ACC112 (cell line): ENCODE results near the gene ATR.
"Not testable (repeated sequence)": the region's sequence is repeated elsewhere in the genome, so short reads cannot be mapped to it uniquely, and the experiment has no call there.

Experiments
- H2AFZ ChIP-seq: fragments of 200-600 bp; sonication (generic); one replicate; pipeline ENCODE4 v1.6.0; 2017; ENCODE audit warnings: antibody characterized with exemption, low read length; ENCODE audit not compliant: unreplicated experiment
- H3K27ac ChIP-seq: fragments of 200-600 bp; sonication (generic); 2 replicates; pipeline ENCODE4 v1.5.1; 2014; ENCODE audit warnings: low read depth, mild to moderate bottlenecking, antibody characterized with exemption, low read length, moderate library complexity
- H3K27me3 ChIP-seq: fragments of 200-600 bp; sonication (generic); 2 replicates; pipeline ENCODE4 v1.6.1; 2014; ENCODE audit warnings: mild to moderate bottlenecking, antibody characterized with exemption, low read length, moderate library complexity, mixed read lengths; ENCODE audit not compliant: insufficient read depth
- H3K36me3 ChIP-seq: fragments of 200-600 bp; sonication (generic); 2 replicates; pipeline ENCODE4 v1.6.1; 2016; ENCODE audit warnings: mild to moderate bottlenecking, antibody characterized with exemption, low read length, moderate library complexity, mixed read lengths; ENCODE audit not compliant: insufficient read depth
- H3K4me1 ChIP-seq: fragments of 200-600 bp; sonication (generic); one replicate; pipeline ENCODE4 v1.6.1; 2016; ENCODE audit warnings: low read length, mixed read lengths; ENCODE audit not compliant: insufficient read depth, unreplicated experiment, control insufficient read depth
- H3K4me3 ChIP-seq: fragments of 200-600 bp; sonication (generic); 2 replicates; pipeline ENCODE4 v1.5.1; 2014; ENCODE audit warnings: mild to moderate bottlenecking, low read depth, low read length
- H3K79me2 ChIP-seq: fragments of 200-600 bp; sonication (generic); one replicate; pipeline ENCODE4 v1.6.0; 2016; ENCODE audit warnings: low read length; ENCODE audit not compliant: control insufficient read depth, unreplicated experiment, insufficient read depth

The ATR gene

GRCh38 chr3:142595141-142595540 lies 16.6 kb upstream of the ATR start:
- H3K4me1 ChIP-seq: peaks cover 12% of the 10 kb centered on the region
- no peak overlapping the region for H3K27ac ChIP-seq
- no peaks in the 10 kb centered on the region for H3K36me3 ChIP-seq
- peak overlapping the region; percentile 89 for H3K4me3 ChIP-seq
- no peaks in the 10 kb centered on the region for H3K27me3 ChIP-seq
- no peaks in the 10 kb centered on the region for H3K79me2 ChIP-seq
- peak overlapping the region; percentile 98 for H2AFZ ChIP-seq

- peaks cover 12% of the 10 kb centered on the region for H3K4me1 ChIP-seq
- not testable (repeated sequence) for H2AFZ ChIP-seq, H3K27ac ChIP-seq, H3K36me3 ChIP-seq, H3K79me2 ChIP-seq, H3K4me3 ChIP-seq, H3K27me3 ChIP-seq
Observed at GRCh38 chr3:142592268-142592667, 13.7 kb upstream of the ATR start.

GRCh38 chr3:142588703-142589102 lies 10.2 kb upstream of the ATR start:
- Histone ChIP-seq H3K79me2 (no peaks in the 10 kb centered on the region), H2AFZ (peak overlapping the region; percentile 10), H3K36me3 (no peaks in the 10 kb centered on the region), H3K4me3 (no peak overlapping the region), H3K27me3 (no peaks in the 10 kb centered on the region), H3K27ac (no peak overlapping the region), H3K4me1 (peaks cover 3% of the 10 kb centered on the region)

- Histone ChIP-seq H3K36me3 (no peaks in the 10 kb centered on the region), H3K79me2 (no peaks in the 10 kb centered on the region), H3K27me3 (no peaks in the 10 kb centered on the region), H3K4me1 (peaks cover 3% of the 10 kb centered on the region), H3K27ac (no peak overlapping the region), H2AFZ (no peak overlapping the region), H3K4me3 (no peak overlapping the region)
Observed at GRCh38 chr3:142586803-142587406, 8.4 kb upstream of the ATR start.

DNA sequence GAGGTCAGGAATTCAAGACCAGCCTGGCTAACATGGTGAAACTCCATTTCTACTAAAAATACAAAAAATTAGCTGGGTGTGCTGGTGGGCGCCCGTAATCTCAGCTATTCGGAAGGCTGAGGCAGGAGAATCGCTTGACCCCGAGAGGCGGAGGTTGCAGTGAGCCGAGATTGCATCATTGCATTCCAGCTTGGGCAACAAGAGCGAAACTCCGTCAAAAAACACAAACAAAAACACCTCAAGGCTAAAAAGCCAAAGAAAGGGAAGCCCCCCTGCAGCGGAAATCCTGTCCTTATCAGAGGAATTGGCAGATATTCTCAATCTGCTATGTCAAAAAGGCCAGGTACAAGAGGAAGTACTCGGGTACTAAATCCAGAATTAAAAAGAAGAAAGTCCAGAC lies 2.5 kb upstream of the ATR start:
- H3K4me1 ChIP-seq: peaks cover 22% of the 10 kb centered on the region
- not testable (repeated sequence) for H2AFZ ChIP-seq

DNA sequence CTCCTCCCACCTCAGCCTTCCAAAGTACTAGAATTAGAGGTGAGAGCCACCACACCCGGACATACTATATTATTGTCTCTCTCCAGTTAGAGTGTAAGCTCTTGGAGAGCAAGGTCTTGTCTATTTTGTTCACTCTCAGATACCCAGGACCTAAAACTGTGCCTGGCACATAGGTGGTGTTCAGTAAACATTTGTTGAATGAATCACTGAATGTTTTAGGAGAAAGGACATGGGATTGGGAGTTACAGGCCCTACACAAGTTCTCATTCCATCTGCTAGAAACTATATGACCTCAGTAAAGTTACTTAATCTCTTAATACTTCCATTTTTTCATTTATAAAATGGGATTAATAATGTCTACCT lies 1.5 kb upstream of the ATR start:
- no peaks in the 10 kb centered on the region for H3K27me3 ChIP-seq
- peaks cover 35% of the 10 kb centered on the region for H3K79me2 ChIP-seq
- H3K36me3 ChIP-seq: peaks cover 5% of the 10 kb centered on the region; the same call in 1 of the 2 replicates
- H3K4me3 ChIP-seq: no peak overlapping the region
- no peak overlapping the region for H2AFZ ChIP-seq
- no peak overlapping the region for H3K27ac ChIP-seq
- peaks cover 29% of the 10 kb centered on the region for H3K4me1 ChIP-seq

More for the DNA sequence above, 2.5 kb upstream of the ATR start:
- H3K4me3 ChIP-seq, H3K27me3 ChIP-seq, H3K27ac ChIP-seq, H3K36me3 ChIP-seq: not testable (repeated sequence)
- peaks cover 24% of the 10 kb centered on the region for H3K79me2 ChIP-seq

DNA sequence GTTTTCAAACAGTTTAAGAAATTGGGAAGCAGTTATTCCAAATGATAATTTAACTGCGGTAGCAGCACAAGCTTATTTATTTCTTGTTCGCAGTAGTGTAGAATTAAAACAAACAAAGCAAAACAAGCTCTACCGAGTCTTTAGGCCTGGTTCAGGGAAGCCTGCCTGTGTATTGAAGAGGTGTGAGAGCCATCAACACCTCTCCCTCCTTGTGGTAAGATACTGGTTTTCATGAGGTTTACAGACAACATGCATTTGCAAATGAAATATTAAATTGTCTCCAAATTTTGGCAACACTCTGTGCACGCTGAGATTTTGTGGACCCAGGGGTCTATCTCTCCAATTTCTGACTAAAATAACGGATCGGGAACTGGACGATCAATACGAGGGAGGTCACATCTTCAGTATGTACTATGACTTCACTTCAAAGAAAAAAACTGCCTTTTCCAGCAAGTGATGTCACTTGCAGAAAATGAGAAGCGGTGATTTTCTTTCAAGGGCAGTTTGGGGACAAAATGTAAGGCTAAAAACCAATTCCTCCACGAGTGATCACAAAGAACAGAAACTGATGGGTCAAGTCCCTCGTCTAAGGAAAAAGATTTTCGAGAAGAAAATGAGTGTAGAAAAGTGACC lies 721 bp downstream of the ATR start:
- Histone ChIP-seq H2AFZ (peak overlapping the region; percentile 91), H3K27ac (peak overlapping the region; percentile 61), H3K4me1 (peaks cover 29% of the 10 kb centered on the region), H3K79me2 (peaks cover 53% of the 10 kb centered on the region), H3K4me3 (peak overlapping the region; percentile 98), H3K36me3 (peaks cover 5% of the 10 kb centered on the region; the same call in 1 of the 2 replicates), H3K27me3 (no peaks in the 10 kb centered on the region)

DNA sequence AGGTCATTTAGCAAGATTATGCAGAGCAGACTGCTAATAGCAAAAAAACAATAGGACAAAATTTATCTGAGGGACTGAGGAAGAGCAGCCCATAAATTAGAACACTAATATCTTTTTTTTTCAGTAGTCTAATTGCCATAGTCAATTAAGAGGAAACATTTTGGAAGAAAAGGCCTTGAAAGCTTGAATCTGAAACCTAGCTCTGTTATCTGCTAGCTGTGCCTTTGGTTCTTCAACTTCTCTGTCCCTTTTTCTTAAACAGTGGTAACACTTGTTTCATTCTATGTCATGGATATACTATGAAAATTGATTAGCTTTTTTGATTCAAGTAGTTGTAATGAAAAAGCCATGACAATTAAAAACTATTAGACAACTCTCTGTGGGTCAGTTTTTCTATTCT lies 1.7 kb downstream of the ATR start:
- H2AFZ ChIP-seq: no peak overlapping the region
- H3K27me3 ChIP-seq: no peaks in the 10 kb centered on the region
- peaks cover 5% of the 10 kb centered on the region; the same call in 1 of the 2 replicates for H3K36me3 ChIP-seq
- H3K4me3 ChIP-seq: peak overlapping the region; percentile 98
- peaks cover 58% of the 10 kb centered on the region for H3K79me2 ChIP-seq
- H3K27ac ChIP-seq: no peak overlapping the region
- peaks cover 29% of the 10 kb centered on the region for H3K4me1 ChIP-seq

DNA sequence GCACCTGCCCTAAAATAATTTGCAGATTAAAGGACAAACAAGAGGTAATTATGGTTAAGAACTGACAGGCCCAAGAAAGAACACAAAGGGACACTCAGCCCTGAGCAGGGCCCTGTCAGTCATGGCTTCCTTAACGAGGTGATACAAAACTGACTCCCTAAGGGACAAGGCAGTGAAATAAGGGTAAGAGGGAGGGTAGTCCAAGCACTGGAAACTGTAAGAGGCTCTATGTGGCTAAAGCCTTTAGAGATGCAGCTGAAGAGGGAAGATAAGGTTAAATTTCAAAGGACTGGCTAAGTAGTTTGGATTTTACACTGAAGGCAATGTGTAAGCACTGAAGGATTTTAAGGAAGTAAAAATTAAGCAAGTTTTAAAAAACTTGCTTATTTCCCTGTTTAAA lies 3.9 kb downstream of the ATR start:
- Histone ChIP-seq H3K4me3 (no peak overlapping the region), H3K27me3 (no peaks in the 10 kb centered on the region), H3K36me3 (peaks cover 5% of the 10 kb centered on the region; the same call in 1 of the 2 replicates), H3K4me1 (peaks cover 25% of the 10 kb centered on the region), H2AFZ (no peak overlapping the region), H3K27ac (no peak overlapping the region), H3K79me2 (peaks cover 58% of the 10 kb centered on the region)

GRCh38 chr3:142574223-142574622 lies 4.3 kb downstream of the ATR start:
- H3K27ac ChIP-seq, H3K27me3 ChIP-seq, H2AFZ ChIP-seq, H3K36me3 ChIP-seq, H3K4me3 ChIP-seq: not testable (repeated sequence)
- Histone ChIP-seq H3K4me1 (peaks cover 23% of the 10 kb centered on the region), H3K79me2 (peaks cover 58% of the 10 kb centered on the region)

GRCh38 chr3:142569422-142569821 lies 9.1 kb downstream of the ATR start:
- not testable (repeated sequence) for H3K27me3 ChIP-seq, H3K4me1 ChIP-seq, H3K27ac ChIP-seq, H3K4me3 ChIP-seq, H3K36me3 ChIP-seq, H2AFZ ChIP-seq
- H3K79me2 ChIP-seq: peaks cover 29% of the 10 kb centered on the region
